Smooth muscle cell (in vitro differentiated cells): ENCODE measurements around the gene ROCK1. TPM values are rescaled to one million over a fixed set of nuclear protein-coding genes. Genes with fewer than 3 reads are reported as not detected.
"Not testable (repeated sequence)": the region's sequence is repeated elsewhere in the genome, so short reads cannot be mapped to it uniquely, and the experiment has no call there.

Experiments
- DNase-seq: peaks from one replicate; lab custom pipeline; 2025; ENCODE audit not compliant: unreplicated experiment; lab: John Stamatoyannopoulos, UW
- H2AFZ ChIP-seq: fragments of 200-600 bp; sonication (generic); 2 replicates; pipeline ENCODE4 v1.6.0; 2016; ENCODE audit warnings: antibody characterized with exemption, low read depth, mild to moderate bottlenecking
- H3F3A ChIP-seq: fragments of 200-600 bp; sonication (generic); 2 replicates; pipeline ENCODE4 v1.6.0; 2017; ENCODE audit warnings: antibody characterized with exemption, low read depth
- H3K27ac ChIP-seq: fragments of 200-600 bp; sonication (generic); 2 replicates; pipeline ENCODE4 v1.5.1; 2016; ENCODE audit warnings: low read depth, mild to moderate bottlenecking
- H3K27me3 ChIP-seq: fragments of 200-600 bp; sonication (generic); 2 replicates; pipeline ENCODE4 v1.6.1; 2016; ENCODE audit warnings: low read depth, mild to moderate bottlenecking
- H3K36me3 ChIP-seq: fragments of 200-600 bp; sonication (generic); 2 replicates; pipeline ENCODE4 v1.5.1; 2016; ENCODE audit warnings: low read depth
- H3K4me1 ChIP-seq: fragments of 200-600 bp; sonication (generic); 2 replicates; pipeline ENCODE4 v1.5.1; 2016; ENCODE audit warnings: low read depth
- H3K4me2 ChIP-seq: fragments of 200-600 bp; sonication (generic); 2 replicates; pipeline ENCODE4 v1.6.0; 2016; ENCODE audit warnings: mild to moderate bottlenecking
- H3K4me3 ChIP-seq: fragments of 200-600 bp; sonication (generic); 2 replicates; pipeline ENCODE4 v1.5.1; 2016; ENCODE audit warnings: mild to moderate bottlenecking
- H3K79me2 ChIP-seq: fragments of 200-600 bp; sonication (generic); 2 replicates; pipeline ENCODE4 v1.6.0; 2016; ENCODE audit warnings: low read depth, mild to moderate bottlenecking
- H3K9ac ChIP-seq: fragments of 200-600 bp; sonication (generic); 2 replicates; pipeline ENCODE4 v1.6.0; 2016; ENCODE audit warnings: low read depth
- H3K9me3 ChIP-seq: fragments of 200-600 bp; sonication (generic); replicated peaks from 2 replicates; pipeline ENCODE4 v1.5.1; 2016; ENCODE audit warnings: low read depth
- H4K20me1 ChIP-seq: fragments of 200-600 bp; sonication (generic); 2 replicates; pipeline ENCODE4 v1.6.0; 2016; ENCODE audit warnings: low read depth
- CTCF ChIP-seq: fragments of 200-600 bp; sonication (generic); IDR thresholded peaks from 2 replicates; pipeline ENCODE4 v1.5.1; 2017; ENCODE audit warnings: borderline replicate concordance, mild to moderate bottlenecking, antibody characterized with exemption; ENCODE audit not compliant: insufficient read depth, poor library complexity, severe bottlenecking
- WGBS: methylation state at CpG from one replicate; pipeline ENCODE4 v1.1.7; 2016; ENCODE audit warnings: low lambda C conversion rate; 5-methylcytosine and 5-hydroxymethylcytosine counted together
- polyA plus RNA-seq: library from polyadenylated mRNA; unstranded; fragments of >200 nt; fragmentation: Nextera tagmentation; extraction: Ambion mirVana; gene quantifications from 2 replicates; pipeline ENCODE4 v1.2.1, GENCODE V29; 2016
- total RNA-seq: library from RNA; depleted of rRNA; stranded (reverse); fragments of >200 nt; gene quantifications from 2 replicates; pipeline ENCODE4 v1.2.3, GENCODE V29; 2014

The ROCK1 gene
- total and polyA plus RNA-seq, 2 experiments from 2014 or later, result 23.9 to 38.7 TPM

- Histone ChIP-seq H3K79me2 (peaks cover 13% of the 10 kb centered on the region), H3K9ac (no peak overlapping the region), H3K27ac (no peak overlapping the region), H3K27me3 (no peaks in the 10 kb centered on the region), H3F3A (no peaks in the 10 kb centered on the region), H2AFZ (no peak overlapping the region), H3K36me3 (peaks cover 11% of the 10 kb centered on the region), H3K9me3 (no peaks in the 10 kb centered on the region), H3K4me2 (no peak overlapping the region), H3K4me3 (no peak overlapping the region), H4K20me1 (peaks cover 7% of the 10 kb centered on the region), H3K4me1 (no peaks in the 10 kb centered on the region)
- DNase-seq, result no peak
- no peak for TF ChIP-seq CTCF
These were observed 73.4 kb downstream of the ROCK1 start for GRCh38 chr18:21038201-21038600.

- TF ChIP-seq CTCF, result no peak
- H3K36me3 ChIP-seq, result peaks cover 4% of the 10 kb centered on the region
- H3K9ac ChIP-seq, result no peak overlapping the region
- DNase-seq, result no peak
- H3K4me3 ChIP-seq, result no peak overlapping the region
- H3K27ac ChIP-seq, result no peak overlapping the region
- H3K27me3 ChIP-seq, result no peaks in the 10 kb centered on the region
- no peaks in the 10 kb centered on the region for H3K9me3 ChIP-seq
- H3K4me1 ChIP-seq, result no peaks in the 10 kb centered on the region
- H2AFZ ChIP-seq, result no peak overlapping the region
- peaks cover 15% of the 10 kb centered on the region for H3K79me2 ChIP-seq
- no peaks in the 10 kb centered on the region for H4K20me1 ChIP-seq
- no peak overlapping the region for H3K4me2 ChIP-seq
- H3F3A ChIP-seq, result no peaks in the 10 kb centered on the region
These were observed 79.8 kb downstream of the ROCK1 start for GRCh38 chr18:21031845-21032244.

GRCh38 chr18:21018257-21018656, 93.4 kb downstream of the ROCK1 start:
- not testable (repeated sequence) for H3K27ac ChIP-seq, H3K27me3 ChIP-seq, H3K4me3 ChIP-seq, H3F3A ChIP-seq, H4K20me1 ChIP-seq, H3K4me1 ChIP-seq, H3K79me2 ChIP-seq, H3K4me2 ChIP-seq, H3K9me3 ChIP-seq, H2AFZ ChIP-seq, DNase-seq, H3K9ac ChIP-seq
- over 99% methylated on average over 13 of the region's 13 CpGs for WGBS
- peaks cover 25% of the 10 kb centered on the region for H3K36me3 ChIP-seq

GRCh38 chr18:21012308-21012707, 99.3 kb downstream of the ROCK1 start:
- Histone ChIP-seq H3K4me2 (no peak overlapping the region), H3F3A (no peaks in the 10 kb centered on the region), H3K9me3 (no peaks in the 10 kb centered on the region), H4K20me1 (no peaks in the 10 kb centered on the region), H3K79me2 (no peaks in the 10 kb centered on the region), H3K4me3 (no peak overlapping the region), H3K36me3 (peaks cover 34% of the 10 kb centered on the region), H3K27ac (no peak overlapping the region), H3K4me1 (no peaks in the 10 kb centered on the region), H2AFZ (no peak overlapping the region), H3K9ac (no peak overlapping the region), H3K27me3 (no peaks in the 10 kb centered on the region)
- no peak for DNase-seq
- no peak for TF ChIP-seq CTCF
